Mucosa of descending colon (tissue), 3 donors: Measurements from ENCODE around the gene PKP1. TPM values are rescaled to one million over a fixed set of nuclear protein-coding genes. Genes with fewer than 3 reads are reported as not detected.

Experiments
- ATAC-seq: fragments of 200-7000 bp; cut with Tn5 transposase; one replicate; pipeline ENCODE4 v1.9.1; 2020; ENCODE audit warnings: mild to moderate bottlenecking, moderate library complexity
- DNase-seq, 3 donors: peaks; one replicate each; pipeline ENCODE4 v3.0.0-alpha.2; 2020
- H3K36me3 ChIP-seq: fragments of 200-600 bp; one replicate; pipeline ENCODE4 v1.8.0; 2021; ENCODE audit warnings: low read depth, mild to moderate bottlenecking
- H3K4me1 ChIP-seq: fragments of 200-600 bp; one replicate; pipeline ENCODE4 v1.8.0; 2021; ENCODE audit warnings: low read depth, mild to moderate bottlenecking
- H3K4me3 ChIP-seq: fragments of 200-600 bp; one replicate; pipeline ENCODE4 v1.8.0; 2021; ENCODE audit warnings: mild to moderate bottlenecking
- H3K9me3 ChIP-seq: fragments of 200-600 bp; one replicate; pipeline ENCODE4 v1.8.0; 2021; ENCODE audit warnings: mild to moderate bottlenecking
- CTCF ChIP-seq: fragments of 200-600 bp; IDR thresholded peaks from one replicate; pipeline ENCODE4 v1.8.0; 2022; ENCODE audit warnings: antibody characterized with exemption, mild to moderate bottlenecking
- intact Hi-C, 2 donors: fragments of 100-400 bp; cut with DNase I in 1 of 2; cut with micrococcal nuclease in 1 of 2; formaldehyde crosslinking; loops; one replicate each; pipeline versions ENCODE4 v1.11.0 to v1.11.1; 2022; cut with DNase I, micrococcal nuclease
- total RNA-seq, 3 donors: library from RNA; stranded (reverse); fragmentation: NEBNext Ultra II Directional in 2 of 3; extraction: Animal tissue kit (Norgen Biotek cat#: 25700) in 2 of 3; gene quantifications; one replicate each; pipeline versions ENCODE4 v1.2.1 to v1.2.4, GENCODE V29; 2021 to 2023
- donor health status: DM: no; HTN: no; CAD: no; lungs with moderate emphysema.
- donor health status: DM: no; HTN: no; CAD: no.
- donor health status: DM: no; HTN: yes; CAD: no.

PKP1 gene
- total RNA-seq, 3 donors from 2014 or later, result 0.27 to 0.41 TPM; not detected in 1

DNA sequence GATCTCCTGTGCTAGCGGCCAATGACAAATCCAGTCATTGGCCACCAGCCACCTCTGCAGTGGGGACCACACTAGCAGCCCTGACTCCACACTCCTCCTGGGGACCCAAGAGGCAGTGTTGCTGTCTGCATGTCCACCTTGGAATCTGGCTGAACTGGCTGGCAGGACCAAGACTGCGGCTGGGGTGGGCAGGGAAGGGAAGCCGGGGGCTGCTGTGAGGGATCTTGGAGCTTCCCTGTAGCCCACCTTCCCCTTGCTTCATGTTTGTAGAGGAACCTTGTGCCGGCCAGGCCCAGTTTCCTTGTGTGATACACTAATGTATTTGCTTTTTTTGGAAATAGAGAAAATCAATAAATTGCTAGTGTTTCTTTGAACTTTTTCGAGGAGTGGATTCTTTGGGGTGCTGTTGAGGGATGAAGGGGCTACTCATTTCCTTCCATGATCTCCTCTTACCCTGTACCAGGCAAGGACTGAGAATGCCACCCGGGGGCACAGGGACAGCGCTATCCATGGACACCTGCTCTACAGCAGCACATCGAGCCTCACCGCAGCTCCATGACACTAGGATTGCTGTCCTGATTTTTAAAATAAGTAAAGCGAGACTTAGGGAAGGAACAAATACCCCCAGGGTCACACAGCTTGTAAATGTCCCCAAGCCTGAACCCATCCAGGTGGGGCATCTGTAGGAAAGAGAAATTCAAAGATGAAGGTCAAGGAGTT lies 49.5 kb downstream of the PKP1 start:
- DNase-seq (no peak), ATAC-seq (no peak)
- Histone ChIP-seq H3K36me3 (no peaks in the 10 kb centered on the region), H3K9me3 (no peaks in the 10 kb centered on the region), H3K4me1 (no peaks in the 10 kb centered on the region), H3K4me3 (no peak overlapping the region)
- intact Hi-C loops, result no loop called here
- TF ChIP-seq CTCF, result no peak

- Histone ChIP-seq H3K36me3 (no peaks in the 10 kb centered on the region), H3K4me1 (no peaks in the 10 kb centered on the region), H3K9me3 (no peaks in the 10 kb centered on the region), H3K4me3 (no peak overlapping the region)
- DNase-seq, result no peak
- TF ChIP-seq CTCF, result no peak
- intact Hi-C loops, result no loop called here
- no peak for ATAC-seq
These were observed 51.2 kb downstream of the PKP1 start for GRCh38 chr1:201334325-201335173.

- TF ChIP-seq CTCF, result no peak
- ATAC-seq (no peak), DNase-seq (no peak)
- Histone ChIP-seq H3K4me3 (no peak overlapping the region), H3K36me3 (no peaks in the 10 kb centered on the region), H3K4me1 (no peaks in the 10 kb centered on the region), H3K9me3 (no peaks in the 10 kb centered on the region)
- intact Hi-C loops, result no loop called here
These were observed 52.0 kb downstream of the PKP1 start for GRCh38 chr1:201335174-201335870.

- Histone ChIP-seq H3K9me3 (no peaks in the 10 kb centered on the region), H3K36me3 (no peaks in the 10 kb centered on the region), H3K4me1 (no peaks in the 10 kb centered on the region), H3K4me3 (no peak overlapping the region)
- ATAC-seq, result no peak
- no peak for DNase-seq
- no peak for TF ChIP-seq CTCF
- intact Hi-C loops, result no loop called here
These were observed 52.6 kb downstream of the PKP1 start for GRCh38 chr1:201335901-201336300.

GRCh38 chr1:201336711-201337450 lies 53.6 kb downstream of the PKP1 start:
- DNase-seq, result no peak
- Histone ChIP-seq H3K36me3 (no peaks in the 10 kb centered on the region), H3K4me1 (no peaks in the 10 kb centered on the region), H3K4me3 (no peak overlapping the region), H3K9me3 (no peaks in the 10 kb centered on the region)
- ATAC-seq, result no peak
- intact Hi-C loops, result no loop called here
- TF ChIP-seq CTCF, result no peak
